ENCODE results near the gene OSBP2.
"Not testable (repeated sequence)": the region's sequence is repeated elsewhere in the genome, so short reads cannot be mapped to it uniquely, and the experiment has no call there.

The OSBP2 gene

DNA sequence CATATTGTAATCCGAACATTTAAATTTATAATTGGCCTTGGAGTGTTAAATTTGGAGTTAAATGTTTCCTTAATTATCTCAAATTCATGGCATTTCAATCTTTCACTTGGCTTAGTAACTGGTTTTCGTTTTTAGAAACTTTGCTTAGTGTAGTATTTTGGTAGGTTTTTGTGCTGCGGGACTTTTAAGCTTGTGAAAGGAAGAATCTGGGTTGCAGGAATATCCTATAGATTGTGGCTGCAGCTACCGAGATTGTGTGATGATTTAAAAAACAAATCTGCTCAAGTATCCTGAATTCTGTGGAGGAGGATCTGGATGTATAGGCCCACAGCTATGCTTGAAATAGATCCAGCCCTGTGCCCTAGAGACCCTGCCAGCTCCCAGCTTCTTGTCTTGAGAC lies 27.1 kb downstream of the OSBP2 start:
- no peak for DNase-seq

DNA sequence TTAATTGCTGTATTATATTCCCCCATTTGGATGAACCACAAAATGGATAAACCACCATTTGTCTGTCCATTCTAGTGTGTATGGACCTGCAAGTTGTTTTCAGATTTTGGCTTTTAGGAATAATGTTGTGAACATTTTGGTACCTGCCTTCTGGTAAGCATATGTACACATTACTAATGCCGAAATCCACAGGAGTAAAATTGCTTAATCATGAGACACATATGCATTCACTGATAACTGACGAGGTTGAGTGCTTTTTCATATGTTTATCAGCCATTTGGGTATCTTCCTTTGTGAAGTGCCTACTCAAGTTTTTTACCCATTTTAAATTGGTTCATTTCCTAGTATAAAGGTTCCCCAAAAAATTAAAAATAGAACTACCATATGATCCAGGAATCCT lies 34.2 kb downstream of the OSBP2 start:
- DNase-seq: no peak

GRCh38 chr22:30731658-30732057 lies 37.0 kb downstream of the OSBP2 start:
- DNase-seq: no peak

DNA sequence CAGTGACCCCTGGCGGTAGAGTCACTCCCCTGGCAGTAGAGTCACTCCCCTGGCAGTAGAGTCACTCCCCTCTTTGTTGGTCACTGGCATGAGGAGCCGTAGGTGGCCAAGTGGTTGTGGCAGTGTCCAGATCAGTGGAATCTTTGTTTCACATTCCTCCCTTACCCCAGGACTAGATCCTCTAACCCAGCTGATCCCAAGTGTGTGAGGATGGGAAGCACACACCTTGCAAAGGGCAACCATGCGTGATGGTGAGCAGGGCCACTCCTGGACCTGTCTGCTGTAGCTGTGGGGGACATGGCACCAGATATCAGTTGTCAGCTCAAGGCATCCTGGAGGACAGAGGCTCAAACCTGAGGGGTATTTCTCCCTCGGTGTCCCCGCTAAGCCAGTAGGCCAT lies 37.8 kb downstream of the OSBP2 start:
- no peak for DNase-seq

- DNase-seq: no peak
These were observed 38.5 kb downstream of the OSBP2 start for GRCh38 chr22:30733181-30733631.

GRCh38 chr22:30740007-30740406 lies 45.3 kb downstream of the OSBP2 start:
- not testable (repeated sequence) for DNase-seq

DNA sequence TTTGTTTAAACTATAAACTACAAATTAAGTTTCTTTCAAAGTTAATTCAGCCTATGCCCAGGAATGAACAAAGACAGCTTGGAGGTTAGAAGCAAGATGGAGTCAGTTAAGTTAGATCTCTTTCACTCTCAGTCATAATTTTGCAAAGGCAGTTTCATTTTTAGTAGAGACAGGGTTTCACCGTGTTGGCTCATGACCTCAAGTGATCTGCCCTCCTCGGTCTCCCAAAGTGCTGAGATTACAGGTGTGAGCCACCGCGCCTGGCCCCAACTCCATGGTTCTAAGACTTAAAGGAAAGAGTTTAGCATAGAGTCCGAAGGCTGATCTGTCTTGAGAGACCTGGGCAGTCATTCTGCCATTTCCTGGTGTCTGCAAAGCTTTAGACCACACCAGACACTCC lies 45.8 kb downstream of the OSBP2 start:
- not testable (repeated sequence) for DNase-seq

DNA sequence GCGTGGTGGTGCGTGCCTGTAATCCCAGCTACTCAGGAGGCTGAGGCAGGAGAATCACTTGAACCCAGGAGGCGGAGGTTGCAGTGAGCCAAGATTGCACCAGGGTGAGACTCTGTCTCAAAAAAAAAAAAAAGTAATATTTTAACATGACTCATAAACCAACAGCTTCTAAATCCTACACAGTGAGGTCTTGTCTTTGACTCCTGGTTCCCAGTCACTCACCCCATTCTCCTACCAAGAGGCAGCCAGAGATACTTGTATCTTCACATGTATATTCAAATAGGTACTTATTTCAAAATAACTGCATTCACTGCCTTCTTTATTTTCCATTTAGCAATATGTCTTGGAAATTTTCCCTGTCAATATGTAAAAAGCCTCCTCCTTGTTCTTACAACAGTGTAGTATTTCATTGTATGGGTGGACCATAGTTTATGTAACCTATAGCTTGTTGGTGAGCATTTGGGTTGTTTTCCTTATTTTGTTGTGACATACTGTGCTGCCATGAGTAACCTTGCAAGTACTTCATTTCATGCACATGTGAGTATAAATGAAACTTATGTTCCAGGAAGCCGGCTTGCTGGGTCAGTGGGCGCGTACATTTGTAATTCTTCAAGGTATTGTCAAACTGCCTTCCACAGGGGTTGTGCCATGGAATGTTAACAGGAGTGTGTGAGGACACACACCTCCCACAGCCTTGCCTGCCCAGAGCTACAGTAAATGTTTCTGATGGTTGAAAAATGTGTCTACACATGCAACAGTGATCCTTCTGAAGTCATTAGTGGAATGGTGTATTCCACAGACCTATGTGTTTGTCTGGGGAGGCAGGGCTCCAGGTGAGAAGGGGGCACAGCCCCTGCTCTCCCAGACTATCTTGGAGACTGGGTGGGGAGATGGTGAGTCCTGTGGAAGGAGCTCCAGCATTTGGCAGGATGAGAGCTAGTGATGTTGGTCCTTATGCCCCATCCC lies 47.9 kb downstream of the OSBP2 start:
- no peak for DNase-seq

GRCh38 chr22:30743257-30744020 lies 48.8 kb downstream of the OSBP2 start:
- DNase-seq: no peak

DNA sequence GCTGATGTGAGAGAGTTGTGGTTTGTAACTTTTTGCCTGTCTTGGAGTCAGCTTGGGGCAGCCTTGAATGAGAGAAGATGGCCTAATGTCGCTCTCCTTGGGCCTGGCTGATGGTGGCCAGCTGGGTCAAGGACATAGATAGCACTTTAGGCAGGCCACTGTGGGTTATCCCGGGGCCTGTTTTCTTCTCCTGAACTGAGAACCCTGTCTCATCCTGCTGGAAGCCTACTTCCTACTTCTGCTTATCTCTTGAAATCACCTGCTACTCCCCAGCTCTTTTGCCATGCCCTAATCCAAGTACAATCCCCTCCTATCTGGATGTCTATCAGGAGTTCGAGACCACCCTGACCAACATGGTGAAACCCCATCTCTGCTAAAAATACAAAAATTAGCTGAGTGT lies 49.5 kb downstream of the OSBP2 start:
- no peak for DNase-seq

- no peak for DNase-seq
These were observed 52.8 kb downstream of the OSBP2 start for GRCh38 chr22:30747493-30747892.

- no peak for DNase-seq
These were observed 54.6 kb downstream of the OSBP2 start for GRCh38 chr22:30749272-30749671.

DNA sequence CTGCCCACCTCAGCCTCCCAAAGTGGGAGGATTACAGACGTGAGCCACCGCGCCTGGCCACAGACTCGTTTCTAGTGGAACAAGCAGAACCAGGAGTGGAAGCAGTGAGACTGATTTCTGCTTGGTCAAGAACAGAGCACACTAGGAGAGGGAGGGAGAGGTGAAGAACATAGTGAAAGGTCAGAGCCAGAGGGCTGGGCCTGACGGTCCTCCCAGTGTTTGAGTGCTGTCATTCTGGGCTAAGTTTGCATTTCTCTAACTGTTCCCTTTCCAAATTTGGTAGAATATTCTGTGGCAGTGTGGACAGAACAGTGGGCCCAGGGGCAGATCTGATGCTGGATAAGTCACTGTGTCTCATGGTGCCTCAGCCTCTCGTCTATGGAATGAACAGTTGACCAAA lies 55.2 kb downstream of the OSBP2 start:
- no peak for DNase-seq

GRCh38 chr22:30751529-30751928 lies 56.9 kb downstream of the OSBP2 start:
- DNase-seq: no peak

GRCh38 chr22:30752771-30753170 lies 58.1 kb downstream of the OSBP2 start:
- no peak for DNase-seq

- no peak for DNase-seq
These were observed 59.0 kb downstream of the OSBP2 start for GRCh38 chr22:30753701-30754100.

DNA sequence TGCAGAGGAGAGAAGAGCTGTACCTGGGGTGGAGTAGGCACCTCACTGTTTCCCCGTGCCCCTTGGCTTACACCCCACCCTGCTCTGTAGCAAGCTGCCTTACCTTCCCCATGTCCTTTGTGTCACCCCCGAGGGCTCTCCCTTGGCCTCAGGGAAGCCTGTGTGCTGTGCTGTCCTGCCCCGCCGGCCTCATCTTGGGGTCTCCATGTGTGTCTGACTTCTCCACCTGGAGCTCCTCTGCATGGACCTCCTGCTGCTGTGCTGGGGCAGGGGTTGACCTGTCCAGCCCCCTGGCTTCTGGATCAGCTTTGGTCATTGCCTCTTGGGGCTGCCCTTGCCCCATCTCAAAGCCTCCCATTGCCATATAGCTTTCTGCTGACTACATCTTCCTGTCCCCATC lies 59.8 kb downstream of the OSBP2 start:
- no peak for DNase-seq

DNA sequence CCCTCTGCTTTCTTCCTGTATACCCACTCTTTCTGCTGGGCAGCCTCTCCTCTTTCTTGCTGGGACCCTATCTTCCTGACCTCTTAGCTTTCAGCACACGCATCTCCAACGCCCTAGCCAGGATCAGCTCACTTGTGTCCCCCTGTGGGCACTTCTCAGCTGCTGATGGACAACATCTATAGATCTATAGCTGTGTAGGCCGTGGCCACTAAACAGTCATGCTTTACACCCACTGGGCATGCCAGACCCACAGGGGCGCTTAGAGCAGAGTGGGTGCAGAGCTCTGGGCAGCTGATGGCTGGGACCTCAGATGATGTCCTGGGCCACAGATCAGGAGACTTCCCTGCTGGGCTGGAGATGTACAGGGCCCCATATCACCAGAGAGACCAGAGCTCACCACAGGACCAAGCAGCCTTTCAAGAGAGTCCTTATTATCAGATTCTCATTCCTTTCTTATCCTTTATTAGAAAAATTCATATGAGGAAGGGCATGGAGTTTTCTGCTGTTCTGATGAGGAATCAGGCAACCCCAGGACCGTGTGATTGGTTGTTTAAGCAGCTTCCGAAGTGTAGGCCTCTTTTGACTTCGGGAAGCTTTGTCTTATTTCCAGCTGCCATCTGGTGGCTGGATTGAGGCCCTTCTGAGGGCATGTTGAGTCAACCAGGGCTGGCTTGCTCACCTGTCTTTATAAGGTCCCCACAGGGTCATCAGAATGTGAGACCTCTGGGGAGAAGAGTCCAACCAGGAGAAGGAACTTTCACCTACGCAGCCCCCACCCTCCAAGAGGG lies 60.5 kb downstream of the OSBP2 start:
- DNase-seq: no peak

DNA sequence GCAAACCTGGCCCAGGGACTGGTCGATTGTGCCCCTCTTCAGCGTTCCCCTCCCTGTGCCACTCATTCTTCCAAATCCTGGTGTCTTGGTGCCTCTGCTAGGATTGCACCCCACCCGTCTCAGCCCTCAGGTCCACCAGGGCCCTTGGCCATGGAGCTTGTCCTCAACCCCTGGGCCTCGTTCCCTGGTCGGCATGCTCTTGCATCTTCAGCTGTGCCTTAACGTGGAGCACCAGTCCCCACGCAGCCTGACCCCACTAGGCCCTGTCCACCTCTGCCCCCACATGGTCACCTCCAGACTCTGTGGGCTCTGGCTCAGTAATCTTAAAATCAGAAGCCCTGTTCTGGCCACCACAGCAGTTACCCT lies 61.1 kb downstream of the OSBP2 start:
- no peak for DNase-seq

- no peak for DNase-seq
These were observed 69.4 kb downstream of the OSBP2 start for GRCh38 chr22:30763815-30764673.

GRCh38 chr22:30767661-30768060 lies 73.0 kb downstream of the OSBP2 start:
- DNase-seq: no peak

DNA sequence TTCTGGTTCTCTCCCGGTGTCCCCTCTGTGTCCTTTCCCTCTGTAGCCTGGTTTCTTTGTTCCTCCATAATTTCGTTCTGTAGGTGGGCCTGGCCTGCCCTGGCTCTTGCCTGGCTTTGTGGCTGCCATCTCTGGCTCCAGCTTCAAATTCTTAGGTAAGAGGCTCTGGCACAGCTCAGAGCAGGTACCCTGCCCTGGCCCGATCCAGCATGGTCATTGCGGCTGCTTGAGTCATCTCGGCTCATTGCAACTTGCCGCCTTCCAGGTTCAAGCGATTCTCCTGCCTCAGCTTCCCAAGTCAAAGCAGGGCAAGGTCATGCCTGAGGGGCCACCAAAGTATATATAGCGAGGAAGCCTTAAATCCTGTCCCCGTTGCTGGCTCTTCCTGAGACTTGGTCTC lies 76.0 kb downstream of the OSBP2 start:
- no peak for DNase-seq
